Measurements from ENCODE around the gene COIL. TPM values are rescaled to one million over a fixed set of nuclear protein-coding genes. Genes with fewer than 3 reads are reported as not detected.
A peak's percentile ranks its signal among the peaks of the same experiment; 100 is the strongest.
"Not testable (repeated sequence)": the region's sequence is repeated elsewhere in the genome, so short reads cannot be mapped to it uniquely, and the experiment has no call there.

COIL gene
- polyA plus RNA-seq (ENCODE audit: insufficient read length in 10 of 10), result 10 to 100 TPM; 13.9 to 20.6 (median 17.6) TPM
- long read RNA-seq, donor 1, partial matches to known transcripts, result 20 of 21 reads
- long read RNA-seq, donor 1, other reads (novel, unspliced or antisense), result 0 of 21 reads
- long read RNA-seq, donor 2, partial matches to known transcripts, result 9 of 9 reads
- long read RNA-seq, donor 2, other reads (novel, unspliced or antisense), result 0 of 9 reads
- long read RNA-seq, donor 3, result 0 reads
- long read RNA-seq, donor 4, partial matches to known transcripts, result 17 of 17 reads
- long read RNA-seq, donor 4, other reads (novel, unspliced or antisense), result 0 of 17 reads
- long read RNA-seq, donor 5, partial matches to known transcripts, result 10 of 13 reads
- long read RNA-seq, donor 5, other reads (novel, unspliced or antisense), result 0 of 13 reads
- long read RNA-seq, donor 6, transcript COIL-201 (7 exons, 2,650 nt), result major isoform, 5 of 44 reads
- long read RNA-seq, donor 6, partial matches to known transcripts, result 39 of 44 reads
- long read RNA-seq, donor 6, other reads (novel, unspliced or antisense), result 0 of 44 reads
- long read RNA-seq, donor 7, partial matches to known transcripts, result 9 of 9 reads
- long read RNA-seq, donor 7, other reads (novel, unspliced or antisense), result 0 of 9 reads
- long read RNA-seq, donor 8, partial matches to known transcripts, result 23 of 24 reads
- long read RNA-seq, donor 8, other reads (novel, unspliced or antisense), result 0 of 24 reads
- long read RNA-seq, donor 9, result 0 reads

- peak; percentile 89 to 96 (median 93) for DNase-seq
Measured at GRCh38 chr17:56960596-56961538, at the start of gene COIL. COIL (minus strand) TSS chr17:56961050; CDS start chr17:56961019, 31 bp downstream.

GRCh38 chr17:57010487-57010886 lies 49.6 kb upstream of the COIL start:
- no peak for DNase-seq

GRCh38 chr17:57009737-57010445 lies 49.0 kb upstream of the COIL start:
- DNase-seq, result peak in 2 of 3 donors; percentile 21 to 49

GRCh38 chr17:57008958-57009357 lies 48.1 kb upstream of the COIL start:
- DNase-seq, result no peak

- DNase-seq, result no peak
Measured at GRCh38 chr17:57006040-57006439, 45.2 kb upstream of the COIL start.

- DNase-seq, result peak in 1 of 3 donors; percentile 7
Measured at GRCh38 chr17:57004944-57005579, 44.2 kb upstream of the COIL start.

- DNase-seq, result no peak
Measured at GRCh38 chr17:57002904-57003303, 42.1 kb upstream of the COIL start.

GRCh38 chr17:57001541-57001940 lies 40.7 kb upstream of the COIL start:
- DNase-seq, result no peak

- DNase-seq, result no peak
Measured at GRCh38 chr17:56997313-56997712, 36.5 kb upstream of the COIL start.

GRCh38 chr17:56995766-56996165 lies 34.9 kb upstream of the COIL start:
- peak in 1 of 3 donors; percentile 12 for DNase-seq

- no peak for DNase-seq
Measured at GRCh38 chr17:56994009-56994792, 33.4 kb upstream of the COIL start.

GRCh38 chr17:56992364-56992763 lies 31.5 kb upstream of the COIL start:
- DNase-seq, result no peak

GRCh38 chr17:56988901-56989572 lies 28.2 kb upstream of the COIL start:
- no peak for DNase-seq

GRCh38 chr17:56987283-56987834 lies 26.5 kb upstream of the COIL start:
- no peak for DNase-seq

- DNase-seq, result no peak
Measured at GRCh38 chr17:56985371-56986162, 24.7 kb upstream of the COIL start.

- no peak for DNase-seq
Measured at GRCh38 chr17:56983366-56983765, 22.5 kb upstream of the COIL start.

GRCh38 chr17:56982312-56982711 lies 21.5 kb upstream of the COIL start:
- DNase-seq, result no peak

GRCh38 chr17:56980526-56980925 lies 19.7 kb upstream of the COIL start:
- not testable (repeated sequence) for DNase-seq

Data from muscle of back (tissue), 13 donors.